Rectal smooth muscle tissue (tissue), 1 donor: ENCODE measurements around the gene HIP1.

Experiments used
- H3K27ac ChIP-seq: one replicate; pipeline ENCODE4 v1.7.0; 2013; ENCODE audit warnings: low read depth, low read length, inconsistent platforms
- H3K27me3 ChIP-seq: one replicate; pipeline ENCODE4 v1.7.0; 2013; ENCODE audit warnings: low read length; ENCODE audit not compliant: control insufficient read depth, insufficient read depth
- H3K36me3 ChIP-seq: one replicate; pipeline ENCODE4 v1.7.0; 2013; ENCODE audit warnings: low read length; ENCODE audit not compliant: control insufficient read depth, insufficient read depth
- H3K4me1 ChIP-seq: one replicate; pipeline ENCODE4 v1.7.0; 2013; ENCODE audit warnings: low read length; ENCODE audit not compliant: control insufficient read depth, insufficient read depth
- H3K4me3 ChIP-seq: one replicate; pipeline ENCODE4 v1.7.0; 2013; ENCODE audit warnings: low read length
- H3K9ac ChIP-seq: one replicate; pipeline ENCODE4 v1.7.0; 2013; ENCODE audit warnings: low read length

HIP1 gene

DNA sequence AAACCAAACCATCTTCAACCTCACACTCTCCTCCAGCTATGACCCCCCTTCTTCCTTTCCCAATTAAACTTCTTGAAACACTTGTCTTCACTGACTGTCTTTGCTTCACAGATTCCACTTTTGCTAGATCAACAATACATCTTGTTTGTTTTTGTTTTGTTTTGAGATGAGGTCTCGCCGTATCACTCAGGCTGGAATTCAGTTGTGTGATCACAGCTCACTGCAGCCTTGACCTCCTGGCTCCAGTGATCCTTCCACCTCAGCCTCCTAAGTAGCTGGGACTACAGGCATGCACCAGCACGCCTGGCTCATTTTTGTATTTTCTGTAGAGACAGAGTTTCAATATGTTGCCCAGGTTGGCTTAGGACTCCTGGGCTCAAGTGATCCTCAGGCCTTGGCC is 59.7 kb downstream of the HIP1 start:
- H3K9ac ChIP-seq, result no peak overlapping the region
- no peaks in the 10 kb centered on the region for H3K36me3 ChIP-seq
- H3K27me3 ChIP-seq, result no peaks in the 10 kb centered on the region
- no peak overlapping the region for H3K27ac ChIP-seq
- H3K4me1 ChIP-seq, result no peaks in the 10 kb centered on the region
- H3K4me3 ChIP-seq, result no peak overlapping the region

GRCh38 chr7:75669579-75669978 is 69.2 kb downstream of the HIP1 start:
- Histone ChIP-seq H3K4me1 (no peaks in the 10 kb centered on the region), H3K27me3 (no peaks in the 10 kb centered on the region), H3K36me3 (no peaks in the 10 kb centered on the region), H3K27ac (no peak overlapping the region), H3K9ac (no peak overlapping the region), H3K4me3 (no peak overlapping the region)

DNA sequence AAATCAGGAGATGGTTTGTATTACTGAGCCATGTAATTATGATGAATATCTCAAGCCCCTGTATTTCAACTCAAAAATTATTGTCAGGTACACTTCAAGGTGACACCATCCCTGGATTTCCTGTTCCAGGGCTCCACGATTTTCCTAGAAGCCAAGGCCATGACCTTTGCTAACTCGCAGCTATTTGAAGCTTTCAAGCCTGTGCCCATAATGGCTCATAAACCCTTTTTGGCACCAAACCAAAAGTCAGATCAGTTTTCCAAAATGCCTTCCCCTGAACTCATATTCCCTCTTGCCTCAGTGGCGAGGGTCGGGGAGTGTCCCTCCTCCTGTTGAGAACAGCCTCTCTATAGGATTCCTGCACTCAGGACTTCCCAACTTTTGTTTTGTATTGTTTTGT is 70.8 kb downstream of the HIP1 start:
- H3K4me3 ChIP-seq, result no peak overlapping the region

DNA sequence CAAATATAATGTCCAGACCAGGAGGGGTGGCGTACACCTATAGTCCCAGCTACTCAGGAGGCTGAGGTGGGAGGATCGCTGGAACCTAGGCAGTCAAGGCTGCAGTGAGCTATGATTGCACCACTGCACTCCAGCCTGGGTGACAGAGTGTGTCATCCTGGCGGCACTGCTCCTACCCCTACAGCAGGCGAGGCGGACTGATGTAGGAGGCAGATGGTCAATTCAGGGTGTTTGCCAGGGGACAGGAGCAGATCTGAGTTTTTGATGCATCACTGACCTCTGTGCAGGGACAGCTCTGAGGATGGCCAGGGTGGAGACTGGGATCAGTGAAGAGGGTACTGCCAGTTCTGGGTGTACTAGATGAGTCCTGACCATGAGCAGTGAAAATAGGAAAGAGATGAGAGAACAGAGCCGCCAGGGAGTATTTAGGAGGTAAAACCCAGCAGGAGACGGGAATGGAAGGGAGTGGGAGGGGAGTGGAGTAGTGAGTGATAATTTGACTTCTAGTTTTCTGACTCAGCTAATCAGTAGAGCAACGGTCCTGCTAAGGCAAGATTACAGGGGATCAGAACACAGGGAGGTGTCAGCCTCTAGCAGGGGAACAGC is 75.3 kb downstream of the HIP1 start:
- Histone ChIP-seq H3K9ac (no peak overlapping the region), H3K4me1 (no peaks in the 10 kb centered on the region), H3K36me3 (no peaks in the 10 kb centered on the region), H3K27me3 (no peaks in the 10 kb centered on the region), H3K4me3 (no peak overlapping the region), H3K27ac (no peak overlapping the region)

More for the DNA sequence above, 70.8 kb downstream of the HIP1 start:
- no peak overlapping the region for H3K9ac ChIP-seq
- no peaks in the 10 kb centered on the region for H3K36me3 ChIP-seq
- no peaks in the 10 kb centered on the region for H3K27me3 ChIP-seq
- H3K27ac ChIP-seq, result no peak overlapping the region
- no peaks in the 10 kb centered on the region for H3K4me1 ChIP-seq

DNA sequence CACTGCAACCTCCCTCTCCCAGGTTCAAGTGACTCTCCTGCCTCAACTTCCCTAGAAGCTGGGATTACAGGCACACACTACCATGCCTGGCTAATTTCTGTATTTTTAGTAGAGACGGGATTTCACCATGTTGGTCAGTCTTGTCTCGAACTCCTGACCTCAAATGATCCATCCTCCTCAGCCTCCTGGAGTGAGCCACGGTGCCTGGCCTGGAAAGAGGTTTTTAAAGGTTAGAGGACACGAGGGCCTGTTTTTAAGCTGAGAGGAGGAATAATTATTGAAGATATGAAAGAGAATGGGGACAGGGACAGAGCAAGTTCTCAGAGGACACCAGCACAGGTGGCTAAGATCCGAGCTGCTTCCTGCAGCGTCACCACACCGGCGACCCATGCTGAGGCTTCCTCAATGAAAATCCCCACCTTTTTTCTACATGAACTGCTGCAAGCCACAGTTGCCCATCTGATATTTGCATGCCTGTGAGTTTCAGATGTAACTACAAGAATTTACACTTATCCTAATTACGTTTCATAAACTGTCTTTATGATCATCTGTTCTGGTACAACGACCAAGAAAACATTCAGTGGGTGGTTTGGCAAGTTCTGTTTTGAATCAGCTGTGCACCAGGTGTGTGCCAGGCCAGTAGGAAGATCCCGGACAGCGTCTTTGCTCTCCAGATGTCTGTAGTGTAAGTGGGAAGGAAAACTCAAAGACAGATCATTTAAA is 76.0 kb downstream of the HIP1 start:
- no peak overlapping the region for H3K27ac ChIP-seq
- no peaks in the 10 kb centered on the region for H3K27me3 ChIP-seq
- no peaks in the 10 kb centered on the region for H3K36me3 ChIP-seq
- no peaks in the 10 kb centered on the region for H3K4me1 ChIP-seq
- H3K4me3 ChIP-seq, result no peak overlapping the region
- no peak overlapping the region for H3K9ac ChIP-seq

DNA sequence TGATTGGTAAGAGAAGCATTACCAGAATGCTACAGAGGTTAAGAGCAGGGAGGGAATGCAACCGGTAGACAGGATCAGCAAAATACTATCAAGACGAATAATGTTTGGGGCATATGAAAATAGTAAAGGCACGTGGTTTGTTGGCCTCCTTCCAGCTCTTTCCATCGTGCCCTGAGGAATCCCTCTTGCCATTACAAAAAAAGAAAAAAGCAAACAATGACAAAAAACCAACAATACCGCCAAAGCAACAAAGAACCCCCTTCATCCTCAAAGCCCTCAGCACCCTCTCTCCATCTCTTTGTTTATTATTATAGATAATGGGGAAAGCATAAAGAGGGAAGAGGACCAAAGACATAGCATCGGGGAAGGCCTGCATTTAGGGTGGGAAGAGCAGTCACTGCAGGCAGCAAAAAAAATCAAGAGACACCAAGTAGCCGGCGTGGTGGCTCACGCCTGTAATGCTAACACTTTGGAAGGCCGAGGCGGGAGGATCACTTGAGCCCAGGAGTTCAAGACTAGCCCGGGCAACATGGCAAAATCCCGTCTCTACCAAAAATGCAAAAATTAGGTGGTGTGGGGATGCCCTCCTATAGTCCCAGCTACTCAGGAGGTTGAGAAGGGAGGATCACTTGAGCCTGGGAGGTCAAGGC is 78.0 kb downstream of the HIP1 start:
- H3K9ac ChIP-seq, result no peak overlapping the region
- no peaks in the 10 kb centered on the region for H3K27me3 ChIP-seq
- H3K27ac ChIP-seq, result no peak overlapping the region
- H3K36me3 ChIP-seq, result no peaks in the 10 kb centered on the region
- no peaks in the 10 kb centered on the region for H3K4me1 ChIP-seq
- no peak overlapping the region for H3K4me3 ChIP-seq

GRCh38 chr7:75658802-75659201 is 79.9 kb downstream of the HIP1 start:
- Histone ChIP-seq H3K9ac (no peak overlapping the region), H3K27ac (no peak overlapping the region), H3K27me3 (no peaks in the 10 kb centered on the region), H3K36me3 (no peaks in the 10 kb centered on the region), H3K4me1 (no peaks in the 10 kb centered on the region), H3K4me3 (no peak overlapping the region)

- H3K36me3 ChIP-seq, result no peaks in the 10 kb centered on the region
- no peaks in the 10 kb centered on the region for H3K4me1 ChIP-seq
- no peak overlapping the region for H3K27ac ChIP-seq
- H3K4me3 ChIP-seq, result no peak overlapping the region
- no peak overlapping the region for H3K9ac ChIP-seq
- H3K27me3 ChIP-seq, result no peaks in the 10 kb centered on the region
Observed at GRCh38 chr7:75658369-75658768, 80.4 kb downstream of the HIP1 start.

DNA sequence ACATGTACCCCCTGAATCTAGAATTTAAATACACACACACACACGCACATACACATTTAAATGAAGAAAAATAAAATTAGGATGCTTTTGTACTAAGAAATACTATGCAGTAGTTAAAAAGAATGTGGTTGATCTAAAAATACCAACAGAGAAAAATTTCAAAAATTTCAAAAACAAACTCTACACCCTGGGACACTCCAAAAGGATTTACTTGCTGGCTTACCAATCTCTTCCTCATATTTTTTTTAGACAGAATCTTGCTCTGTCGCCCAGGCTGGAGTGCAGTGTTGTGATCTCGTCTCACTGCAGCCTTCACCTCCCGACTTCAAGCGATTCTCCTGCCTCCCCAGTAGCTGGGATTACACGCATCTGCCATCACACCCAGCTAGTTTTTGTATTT is 80.9 kb downstream of the HIP1 start:
- Histone ChIP-seq H3K27me3 (no peaks in the 10 kb centered on the region), H3K9ac (no peak overlapping the region), H3K36me3 (no peaks in the 10 kb centered on the region), H3K4me1 (no peaks in the 10 kb centered on the region), H3K4me3 (no peak overlapping the region), H3K27ac (no peak overlapping the region)

GRCh38 chr7:75656740-75657139 is 82.0 kb downstream of the HIP1 start:
- H3K4me3 ChIP-seq, result no peak overlapping the region
- no peaks in the 10 kb centered on the region for H3K36me3 ChIP-seq
- H3K27me3 ChIP-seq, result no peaks in the 10 kb centered on the region
- no peak overlapping the region for H3K27ac ChIP-seq
- no peak overlapping the region for H3K9ac ChIP-seq
- no peaks in the 10 kb centered on the region for H3K4me1 ChIP-seq

DNA sequence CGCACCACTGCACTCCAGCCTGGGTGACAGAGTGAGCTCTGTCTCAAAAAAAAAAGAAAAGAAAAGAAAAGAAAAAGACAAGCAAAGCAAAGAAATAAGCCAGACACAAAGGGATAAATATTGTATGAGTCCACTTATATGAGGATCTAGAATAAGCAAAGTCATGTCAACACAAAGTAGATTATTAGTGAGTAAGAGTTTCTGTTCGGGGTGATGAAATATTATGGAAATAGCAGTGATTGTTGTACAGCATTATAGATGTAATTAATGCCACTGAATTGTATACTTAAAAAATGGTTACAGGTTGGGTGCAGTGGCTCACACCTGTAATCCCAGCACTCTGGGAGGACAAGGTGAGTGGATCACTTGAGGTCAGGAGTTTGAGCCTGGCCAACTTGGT is 83.2 kb downstream of the HIP1 start:
- no peak overlapping the region for H3K9ac ChIP-seq
- no peak overlapping the region for H3K27ac ChIP-seq
- no peak overlapping the region for H3K4me3 ChIP-seq
- no peaks in the 10 kb centered on the region for H3K4me1 ChIP-seq
- H3K27me3 ChIP-seq, result no peaks in the 10 kb centered on the region
- no peaks in the 10 kb centered on the region for H3K36me3 ChIP-seq

DNA sequence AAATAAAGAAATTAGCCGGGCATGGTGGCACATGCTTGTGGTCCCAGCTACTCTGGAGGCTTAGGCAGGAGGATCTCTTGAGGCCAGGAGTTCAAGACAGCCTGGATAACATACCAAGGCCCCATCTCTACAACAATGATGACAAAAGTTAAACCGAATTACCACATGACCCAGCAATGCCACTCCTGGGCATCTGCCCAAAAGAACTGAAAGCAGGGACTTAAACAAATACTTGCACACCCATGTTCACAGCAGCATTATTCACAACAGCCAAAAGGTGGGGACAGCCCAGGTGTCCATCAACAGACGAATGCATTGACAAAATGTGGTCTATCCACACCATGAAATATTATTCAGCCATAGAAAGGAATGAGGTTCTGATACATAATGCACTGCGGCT is 83.9 kb downstream of the HIP1 start:
- no peaks in the 10 kb centered on the region for H3K36me3 ChIP-seq
- H3K27me3 ChIP-seq, result no peaks in the 10 kb centered on the region
- H3K9ac ChIP-seq, result no peak overlapping the region
- H3K4me1 ChIP-seq, result no peaks in the 10 kb centered on the region
- no peak overlapping the region for H3K4me3 ChIP-seq
- no peak overlapping the region for H3K27ac ChIP-seq

GRCh38 chr7:75653651-75654050 is 85.1 kb downstream of the HIP1 start:
- Histone ChIP-seq H3K4me3 (no peak overlapping the region), H3K27me3 (no peaks in the 10 kb centered on the region), H3K9ac (no peak overlapping the region), H3K36me3 (no peaks in the 10 kb centered on the region), H3K27ac (no peak overlapping the region), H3K4me1 (no peaks in the 10 kb centered on the region)
